K562 (cell line): ENCODE results near the gene GAS1. TPM values are rescaled to one million over a fixed set of nuclear protein-coding genes. Genes with fewer than 3 reads are reported as not detected.

Experiments used
- ATAC-seq: fragments of 200-7000 bp; cut with Tn5 transposase; 3 replicates; pipeline ENCODE4 v1.9.1; 2020; ENCODE audit warnings: moderate library complexity
- BruUV-seq: library from RNA; stranded (reverse); fragments of 400-500 nt; replicated peaks from 2 replicates; lab custom pipeline; 2021; lab: Mats Ljungman, UMichigan
- CTCF ChIA-PET: fragments of 300-600 bp; formaldehyde crosslinking; extraction: SDS; loops from one replicate; lab custom pipeline; 2021; ENCODE audit warnings: low intra/inter-chr PET ratio; lab: Yijun Ruan, JAX
- POLR2A ChIA-PET: fragments of 300-600, 350-650 bp; sonication (Branson Sonifier 250); formaldehyde crosslinking; extraction: SDS; loops from one replicate; lab custom pipeline; 2021; ENCODE audit warnings: antibody characterized with exemption, inconsistent platforms; lab: Yijun Ruan, JAX
- DNase-seq, 4 experiments: peaks; one replicate each; pipeline versions ENCODE4 v3.0.0 to v3.0.0-alpha.2; 2011 to 2018; ENCODE audit warnings: low spot score in 3 of 4, mixed read lengths in 3 of 4; ENCODE audit errors: extremely low read depth in 1 of 4
- FAIRE-seq: peaks from 2 replicates; lab custom pipeline; 2011; peaks lifted over from hg19 to GRCh38; lab: Jason Lieb, UNC
- H2AFZ ChIP-seq: 2 replicates; pipeline ENCODE4 v1.6.0; 2011; ENCODE audit warnings: low read depth, low read length, control low read depth, inconsistent platforms
- H3K27ac ChIP-seq: fragments of 200-600 bp; 3 replicates; pipeline ENCODE4 v1.8.0; 2011; ENCODE audit warnings: low read depth, mild to moderate bottlenecking, control low read depth, inconsistent platforms, low read length, moderate library complexity, mixed read lengths; ENCODE audit errors: extremely low read depth
- H3K27me3 ChIP-seq, 2 experiments: fragments of 300-600 bp in 1 of 2; 2 replicates in 1 of 2; 3 replicates in 1 of 2; pipeline versions ENCODE4 v1.6.0 to v1.8.0; 2011; ENCODE audit warnings: inconsistent platforms in 2 of 2, low read length in 2 of 2, mild to moderate bottlenecking in 1 of 2, mixed read lengths in 1 of 2, moderate library complexity in 1 of 2; ENCODE audit not compliant: control insufficient read depth in 2 of 2, insufficient read depth in 2 of 2
- H3K36me3 ChIP-seq: fragments of 300-600 bp; 3 replicates; pipeline ENCODE4 v1.8.0; 2011; ENCODE audit warnings: mild to moderate bottlenecking, low read length, inconsistent platforms; ENCODE audit not compliant: control insufficient read depth, insufficient read depth
- H3K4me1 ChIP-seq, 2 experiments: fragments of 200-600 bp in 1 of 2; replicated peaks in 1 of 2; 2 replicates in 1 of 2; 3 replicates in 1 of 2; pipeline versions ENCODE4 v1.5.1 to v1.8.0; 2011; ENCODE audit warnings: inconsistent platforms in 2 of 2, low read length in 2 of 2, mild to moderate bottlenecking in 1 of 2, mixed read lengths in 1 of 2, moderate library complexity in 1 of 2; ENCODE audit not compliant: control insufficient read depth in 2 of 2, insufficient read depth in 2 of 2
- H3K4me2 ChIP-seq: 2 replicates; pipeline ENCODE4 v1.6.1; 2011; ENCODE audit warnings: low read length, control low read depth, inconsistent platforms, mixed read lengths; ENCODE audit not compliant: insufficient read depth
- H3K4me3 ChIP-seq: fragments of 200-600 bp; sonication (generic), shearing (Covaris generic); 2 replicates; pipeline ENCODE4 v1.5.1; 2016; ENCODE audit warnings: control low read depth, inconsistent platforms
- H3K79me2 ChIP-seq: fragments of 200-600 bp; 3 replicates; pipeline ENCODE4 v1.8.0; 2011; ENCODE audit warnings: low read length, inconsistent platforms; ENCODE audit not compliant: control insufficient read depth, insufficient read depth
- H3K9ac ChIP-seq, 2 experiments: 2 replicates each; pipeline versions ENCODE4 v1.6.0 to v1.6.1; 2011; ENCODE audit warnings: low read depth in 2 of 2, low read length in 2 of 2, control low read depth in 1 of 2, inconsistent platforms in 1 of 2, mild to moderate bottlenecking in 1 of 2, mixed read lengths in 1 of 2; ENCODE audit not compliant: insufficient read depth in 1 of 2
- H3K9me1 ChIP-seq: one replicate; pipeline ENCODE4 v1.6.0; 2011; ENCODE audit warnings: inconsistent platforms, mild to moderate bottlenecking, low read length, moderate library complexity; ENCODE audit not compliant: control insufficient read depth, insufficient read depth
- H3K9me3 ChIP-seq: replicated peaks from 2 replicates; pipeline ENCODE4 v1.5.1; 2011; ENCODE audit warnings: low read depth, low read length, inconsistent platforms; ENCODE audit not compliant: control insufficient read depth, insufficient read depth
- H4K20me1 ChIP-seq: replicated peaks from 2 replicates; pipeline ENCODE4 v1.6.1; 2011; ENCODE audit warnings: low read length, inconsistent platforms, mixed read lengths; ENCODE audit not compliant: control insufficient read depth, insufficient read depth
- BRCA1 ChIP-seq, 2 experiments: fragments of 450-650 bp in 1 of 2; sonication (generic) in 1 of 2; formaldehyde crosslinking in 1 of 2; IDR thresholded peaks; 2 replicates each; pipeline versions ENCODE4 v1.5.0 to v1.6.1; 2017 to 2020; ENCODE audit warnings: mild to moderate bottlenecking in 1 of 2, missing genetic modification reagents in 1 of 2
- C11orf30 ChIP-seq: fragments of 450-650 bp; IDR thresholded peaks from 2 replicates; pipeline ENCODE4 v1.6.1; 2016; ENCODE audit warnings: low read depth, mild to moderate bottlenecking
- EHMT2 ChIP-seq: fragments of 450-650 bp; IDR thresholded peaks from 2 replicates; pipeline ENCODE4 v1.6.1; 2018; ENCODE audit warnings: antibody characterized with exemption
- HCFC1 ChIP-seq: IDR thresholded peaks from 2 replicates; pipeline ENCODE4 v1.6.1; 2012; ENCODE audit warnings: low read depth, low read length, improper control_type of control experiment
- MBD2 ChIP-seq: sonication (generic); IDR thresholded peaks from 2 replicates; pipeline ENCODE4 v1.6.1; 2016; ENCODE audit warnings: low read depth, borderline replicate concordance
- SRF ChIP-seq, 2 experiments: fragments of 250-450, 450-650 bp in 1 of 2; sonication (Bioruptor Pico) in 1 of 2; sonication (generic) in 1 of 2; formaldehyde crosslinking; IDR thresholded peaks; 2 replicates each; pipeline versions ENCODE4 v1.5.0 to v1.5.1; 2020 to 2022; ENCODE audit warnings: mild to moderate bottlenecking in 1 of 2, missing genetic modification reagents in 1 of 2
- ZBTB17 ChIP-seq: fragments of 450-650 bp; formaldehyde crosslinking; IDR thresholded peaks from 2 replicates; pipeline ENCODE4 v1.4.0; 2020; ENCODE audit warnings: mild to moderate bottlenecking
- ZFP36 ChIP-seq: fragments of 150-350 bp; IDR thresholded peaks from 2 replicates; pipeline ENCODE4 v1.6.1; 2018; ENCODE audit warnings: low read length, low read depth; ENCODE audit not compliant: partially characterized antibody
- ZNF79 ChIP-seq: fragments of 250-450 bp; sonication (Bioruptor Pico); IDR thresholded peaks from 2 replicates; pipeline ENCODE4 v1.4.0; 2020; ENCODE audit warnings: low read depth, mild to moderate bottlenecking, moderate library complexity
- WGBS: fragments of 100-300 bp; shearing (Covaris generic); methylation state at CpG from one replicate; pipeline ENCODE4 v1.1.6; 2016; ENCODE audit warnings: low coverage, mixed read lengths; ENCODE audit not compliant: insufficient coverage; ENCODE audit errors: missing lambda C conversion rate; 5-methylcytosine and 5-hydroxymethylcytosine counted together
- in situ Hi-C: fragments of 300-500 bp; cut with MboI; formaldehyde crosslinking; loops from 4 replicates; pipeline ENCODE4 v1.15.0; 2018; ENCODE audit warnings: inconsistent platforms, mixed read lengths
- intact Hi-C: fragments of 100-400 bp; cut with micrococcal nuclease; formaldehyde crosslinking; loops from 2 replicates; pipeline ENCODE4 v1.14.2; 2022
- polyA plus RNA-seq, 8 experiments: library from polyadenylated mRNA; depleted of rRNA in 4 of 8; stranded (reverse) in 5 of 8; unstranded in 3 of 8; fragments of >200 nt; fragmentation: Nextera tagmentation in 2 of 8; fragmentation: Illumina TruSeq in 1 of 8; extraction: Ambion mirVana in 2 of 8; extraction: Trizol in 1 of 8; gene quantifications; 2 replicates each; pipeline versions ENCODE4 v1.2.1 to v1.2.3, GENCODE V29; 2011 to 2014; ENCODE audit warnings: inconsistent platforms in 1 of 8, missing spikeins in 1 of 8
- total RNA-seq, 7 experiments: library from RNA; depleted of rRNA in 6 of 7; stranded (reverse); fragments of >200 nt in 6 of 7; fragmentation: Illumina TruSeq in 2 of 7; extraction: Trizol in 2 of 7; gene quantifications; 2 replicates each; pipeline versions ENCODE4 v1.2.1 to v1.2.3, GENCODE V29; 2011 to 2021; ENCODE audit warnings: low replicate concordance in 1 of 7
- TF ChIP-seq, protein P1 (sequence below): fragments of 250-450 bp; sonication (Bioruptor Pico); IDR thresholded peaks from 2 replicates; pipeline ENCODE4 v1.4.0; 2020; ENCODE audit warnings: mild to moderate bottlenecking, moderate library complexity

Gene GAS1
- total and polyA plus RNA-seq, 9 of the 15 experiments (the other 6 are each of a cell fraction or from before 2014, with no cell fraction given): 0.07 to 0.09 TPM; not detected in 7

DNA sequence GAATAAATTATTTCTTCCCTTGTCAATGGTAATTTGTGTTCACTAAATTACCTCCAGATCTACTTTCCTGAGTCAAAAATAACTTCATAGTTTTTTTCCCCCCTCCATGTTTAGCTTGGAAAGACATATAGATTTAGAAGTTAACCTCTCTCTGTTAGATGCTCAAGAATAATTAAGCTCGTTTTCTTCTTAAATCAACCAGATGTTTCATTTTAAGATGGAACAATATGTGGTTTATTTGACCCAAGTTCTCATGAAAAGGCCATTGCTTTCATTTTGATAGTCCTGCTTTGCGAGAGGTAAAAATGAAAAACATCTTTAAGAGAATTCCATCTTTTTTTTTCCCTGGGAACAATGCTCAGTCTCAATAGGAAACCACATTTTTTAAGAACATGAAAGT, 27.7 kb upstream of the GAS1 start:
- H3K4me2 ChIP-seq: no peak overlapping the region
- no peaks in the 10 kb centered on the region for H3K27me3 ChIP-seq
- no peak overlapping the region for H2AFZ ChIP-seq
- BruUV-seq: no TSS peak
- H3K36me3 ChIP-seq: no peaks in the 10 kb centered on the region
- no peaks in the 10 kb centered on the region for H3K9me1 ChIP-seq
- TF ChIP-seq MBD2 (no peak), ZFP36 (no peak), BRCA1 (IDR thresholded peaks at IDR 0.05) (no peak), BRCA1 (CRISPR knock-in tag; IDR thresholded peaks at IDR 0.05) (no peak), C11orf30 (no peak), HCFC1 (no peak), SRF (CRISPR knock-in tag; IDR thresholded peaks at IDR 0.05) (no peak), EHMT2 (no peak), ZBTB17 (CRISPR knock-in tag) (no peak), ZNF79 (CRISPR knock-in tag) (no peak)
- TF ChIP-seq, protein P1, sequence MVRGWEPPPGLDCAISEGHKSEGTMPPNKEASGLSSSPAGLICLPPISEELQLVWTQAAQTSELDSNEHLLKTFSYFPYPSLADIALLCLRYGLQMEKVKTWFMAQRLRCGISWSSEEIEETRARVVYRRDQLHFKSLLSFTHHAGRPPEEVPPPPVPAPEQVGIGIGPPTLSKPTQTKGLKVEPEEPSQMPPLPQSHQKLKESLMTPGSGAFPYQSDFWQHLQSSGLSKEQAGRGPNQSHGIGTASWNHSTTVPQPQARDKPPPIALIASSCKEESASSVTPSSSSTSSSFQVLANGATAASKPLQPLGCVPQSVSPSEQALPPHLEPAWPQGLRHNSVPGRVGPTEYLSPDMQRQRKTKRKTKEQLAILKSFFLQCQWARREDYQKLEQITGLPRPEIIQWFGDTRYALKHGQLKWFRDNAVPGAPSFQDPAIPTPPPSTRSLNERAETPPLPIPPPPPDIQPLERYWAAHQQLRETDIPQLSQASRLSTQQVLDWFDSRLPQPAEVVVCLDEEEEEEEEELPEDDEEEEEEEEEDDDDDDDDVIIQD (CRISPR knock-in tag): no peak
- H4K20me1 ChIP-seq: no peaks in the 10 kb centered on the region
- no peaks in the 10 kb centered on the region for H3K9me3 ChIP-seq
- H3K4me3 ChIP-seq: no peak overlapping the region
- in situ Hi-C loops: no loop called here
- no peak overlapping the region for H3K9ac ChIP-seq
- DNase-seq: no peak
- H3K4me1 ChIP-seq: no peaks in the 10 kb centered on the region
- no peaks in the 10 kb centered on the region for H3K79me2 ChIP-seq
- no peak overlapping the region for H3K27ac ChIP-seq
- FAIRE-seq: no peak
- ATAC-seq: no peak
- ChIA-PET POLR2A (no interaction called here), CTCF (interaction anchor here (0.6 kb wide), 1 partner anchor 689 kb away, joined by 4 read pairs; no protein-coding TSS in a partner anchor)
- intact Hi-C loops: no loop called here
- WGBS: 0% methylated on average over 2 of the region's 2 CpGs
